HepG2 (cell line): ENCODE data around the gene MAP4K3.

Experiments used
- CTCF ChIP-seq: sonication (generic); formaldehyde crosslinking; IDR thresholded peaks from 2 replicates; pipeline ENCODE4 v1.5.0; 2020; ENCODE audit warnings: mild to moderate bottlenecking, missing genetic modification reagents, moderate library complexity
- DDIT3 ChIP-seq: sonication (generic); formaldehyde crosslinking; IDR thresholded peaks from 2 replicates; pipeline ENCODE4 v1.4.0; 2020; ENCODE audit warnings: mild to moderate bottlenecking, missing genetic modification reagents
- FOXA1 ChIP-seq, 2 experiments: fragments of 450-650 bp in 1 of 2; sonication (generic) in 1 of 2; formaldehyde crosslinking in 1 of 2; IDR thresholded peaks; 2 replicates each; pipeline versions ENCODE4 v1.4.0 to v1.6.1; 2016 to 2020; ENCODE audit warnings: missing genetic modification reagents in 1 of 2
- KAT2B ChIP-seq: fragments of 150-350 bp; IDR thresholded peaks from 2 replicates; pipeline ENCODE4 v1.6.1; 2014; ENCODE audit warnings: low read depth, low read length, borderline replicate concordance
- NFRKB ChIP-seq: fragments of 450-650 bp; IDR thresholded peaks from 2 replicates; pipeline ENCODE4 v1.6.1; 2017
- POLR2A ChIP-seq, 2 experiments: IDR thresholded peaks; 2 replicates each; pipeline ENCODE4 v1.6.1; 2011; ENCODE audit warnings: low read depth in 2 of 2, low read length in 2 of 2, mild to moderate bottlenecking in 1 of 2, moderate library complexity in 1 of 2; ENCODE audit not compliant: insufficient read depth in 1 of 2
- ZNF44 ChIP-seq: sonication (generic); formaldehyde crosslinking; IDR thresholded peaks from 2 replicates; pipeline ENCODE4 v1.5.1; 2020; ENCODE audit warnings: mild to moderate bottlenecking, missing genetic modification reagents

DNA sequence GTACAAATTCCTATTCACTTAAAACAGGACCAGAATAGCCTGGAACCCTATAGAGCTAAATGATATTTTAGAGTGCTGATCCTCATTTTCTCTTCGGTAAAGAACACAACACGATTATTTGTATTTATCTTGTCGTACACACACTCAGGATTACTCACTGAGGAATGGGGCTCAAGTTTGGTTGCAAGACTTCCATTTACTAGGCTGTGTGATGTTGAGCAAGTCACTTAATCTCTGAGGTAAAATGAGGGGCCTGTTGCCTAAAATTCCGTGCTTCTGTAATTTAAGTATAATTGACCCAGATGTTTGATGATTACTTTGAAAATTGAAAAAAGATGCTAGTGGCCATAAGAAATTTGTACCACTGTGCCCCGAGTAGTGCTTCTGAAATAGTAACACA, 42.6 kb upstream of the MAP4K3 start:
- TF ChIP-seq POLR2A (IDR thresholded peaks at IDR 0.05; ENCODE audit: insufficient read depth in 1 of 2, low read depth in 2 of 2, low read length in 2 of 2): no peak
- TF ChIP-seq ZNF44: no peak
- TF ChIP-seq NFRKB: no peak
- no peak for TF ChIP-seq FOXA1 (IDR thresholded peaks at IDR 0.05)
- no peak for TF ChIP-seq FOXA1 (CRISPR knock-in tag; IDR thresholded peaks at IDR 0.05)
- no peak for TF ChIP-seq CTCF (CRISPR knock-in tag)
- TF ChIP-seq DDIT3 (CRISPR knock-in tag): no peak
- no peak for TF ChIP-seq KAT2B
